ENCODE measurements around the gene SAP25. TPM values are rescaled to one million over a fixed set of nuclear protein-coding genes. Genes with fewer than 3 reads are reported as not detected.

Gene SAP25
- total RNA-seq, 1 donor from 2014 or later = 1.9 TPM

GRCh38 chr7:100585511-100586265 is 12.0 kb upstream of the SAP25 start, which contains the start of gene LRCH4:
Gene LRCH4 (minus strand): TSS chr7:100586129. CDS start chr7:100586100, 29 bp downstream.
- DNase-seq (ENCODE audit: low read depth) (no peak), FAIRE-seq (no peak)
- no peaks in the 10 kb centered on the region for H3K9me3 Mint-ChIP-seq (ENCODE audit: unreplicated experiment)
- peaks cover 10% of the 10 kb centered on the region for H3K36me3 ChIP-seq (ENCODE audit: insufficient read depth, low read length)
- peaks cover 47% of the 10 kb centered on the region for H3K79me2 ChIP-seq (ENCODE audit: insufficient read depth, low read length)
- no peaks in the 10 kb centered on the region for H3K9me3 ChIP-seq (ENCODE audit: insufficient read depth, low read depth, low read length)
- H3K36me3 Mint-ChIP-seq (ENCODE audit: low read depth, unreplicated experiment) = peaks cover 3% of the 10 kb centered on the region
- peaks cover 18% of the 10 kb centered on the region for H3K4me1 Mint-ChIP-seq (ENCODE audit: low read depth, unreplicated experiment)
- peak within 1 kb of the TSS; percentile 87 for H2AFZ ChIP-seq (ENCODE audit: low read depth, low read length)
- H3K9ac ChIP-seq (ENCODE audit: low read length) = peak within 1 kb of the TSS; percentile 89
- H3K27ac ChIP-seq (ENCODE audit: low read depth, low read length) = peak within 1 kb of the TSS; percentile 83
- peak within 1 kb of the TSS; percentile 99 for H3K4me2 ChIP-seq (ENCODE audit: low read length)
- H3K27ac Mint-ChIP-seq (ENCODE audit: unreplicated experiment) = peak within 1 kb of the TSS; percentile 92
- TF ChIP-seq EZH2 (IDR thresholded peaks at IDR 0.05; ENCODE audit: insufficient read depth, low read length) (no peak), CTCF (IDR thresholded peaks at IDR 0.05; ENCODE audit: insufficient read depth, low read depth, low read length) (no peak)
- peaks cover 9% of the 10 kb centered on the region for H3K27me3 Mint-ChIP-seq (ENCODE audit: low read depth, unreplicated experiment)
- H3K4me3 ChIP-seq (ENCODE audit: insufficient read depth, low read depth, low read length) = peak within 1 kb of the TSS; percentile 83
- peak within 1 kb of the TSS; percentile 92 for H3K4me3 Mint-ChIP-seq (ENCODE audit: unreplicated experiment)
- peaks cover 44% of the 10 kb centered on the region for H4K20me1 ChIP-seq (ENCODE audit: insufficient read depth, low read length)
- peaks cover 7% of the 10 kb centered on the region for H3K27me3 ChIP-seq (ENCODE audit: insufficient read depth, low read length)
- H3K4me1 ChIP-seq (ENCODE audit: insufficient read depth, low read length) = peaks cover 28% of the 10 kb centered on the region

- H3K27me3 ChIP-seq (ENCODE audit: insufficient read depth, low read length) = peaks cover 6% of the 10 kb centered on the region
- H3K4me1 Mint-ChIP-seq (ENCODE audit: low read depth, unreplicated experiment) = peaks cover 18% of the 10 kb centered on the region
- peak overlapping the region; percentile 83 for H3K4me3 ChIP-seq (ENCODE audit: insufficient read depth, low read depth, low read length)
- H3K79me2 ChIP-seq (ENCODE audit: insufficient read depth, low read length) = peaks cover 51% of the 10 kb centered on the region
- H3K36me3 Mint-ChIP-seq (ENCODE audit: low read depth, unreplicated experiment) = peaks cover 3% of the 10 kb centered on the region
- peak overlapping the region; percentile 83 for H3K27ac ChIP-seq (ENCODE audit: low read depth, low read length)
- H4K20me1 ChIP-seq (ENCODE audit: insufficient read depth, low read length) = peaks cover 52% of the 10 kb centered on the region
- no peaks in the 10 kb centered on the region for H3K9me3 ChIP-seq (ENCODE audit: insufficient read depth, low read depth, low read length)
- H3K4me2 ChIP-seq (ENCODE audit: low read length) = peak overlapping the region; percentile 99
- FAIRE-seq (no peak), DNase-seq (ENCODE audit: low read depth) (peak; percentile 70)
- H3K36me3 ChIP-seq (ENCODE audit: insufficient read depth, low read length) = peaks cover 16% of the 10 kb centered on the region
- no peak overlapping the region for H2AFZ ChIP-seq (ENCODE audit: low read depth, low read length)
- H3K27ac Mint-ChIP-seq (ENCODE audit: unreplicated experiment) = peak overlapping the region; percentile 92
- H3K9me3 Mint-ChIP-seq (ENCODE audit: unreplicated experiment) = no peaks in the 10 kb centered on the region
- peak overlapping the region; percentile 89 for H3K9ac ChIP-seq (ENCODE audit: low read length)
- no peak for TF ChIP-seq CTCF (IDR thresholded peaks at IDR 0.05; ENCODE audit: insufficient read depth, low read depth, low read length)
- no peak for TF ChIP-seq EZH2 (IDR thresholded peaks at IDR 0.05; ENCODE audit: insufficient read depth, low read length)
- H3K4me1 ChIP-seq (ENCODE audit: insufficient read depth, low read length) = peaks cover 25% of the 10 kb centered on the region
- peaks cover 2% of the 10 kb centered on the region for H3K27me3 Mint-ChIP-seq (ENCODE audit: low read depth, unreplicated experiment)
- peak overlapping the region; percentile 92 for H3K4me3 Mint-ChIP-seq (ENCODE audit: unreplicated experiment)
These were observed 11.2 kb upstream of the SAP25 start for GRCh38 chr7:100584683-100585510.

Data from astrocyte (in vitro differentiated cells and primary cell).